ENCODE data around the gene ARHGAP24.
"Not testable (repeated sequence)": the region's sequence is repeated elsewhere in the genome, so short reads cannot be mapped to it uniquely, and the experiment has no call there.

ARHGAP24 gene

DNA sequence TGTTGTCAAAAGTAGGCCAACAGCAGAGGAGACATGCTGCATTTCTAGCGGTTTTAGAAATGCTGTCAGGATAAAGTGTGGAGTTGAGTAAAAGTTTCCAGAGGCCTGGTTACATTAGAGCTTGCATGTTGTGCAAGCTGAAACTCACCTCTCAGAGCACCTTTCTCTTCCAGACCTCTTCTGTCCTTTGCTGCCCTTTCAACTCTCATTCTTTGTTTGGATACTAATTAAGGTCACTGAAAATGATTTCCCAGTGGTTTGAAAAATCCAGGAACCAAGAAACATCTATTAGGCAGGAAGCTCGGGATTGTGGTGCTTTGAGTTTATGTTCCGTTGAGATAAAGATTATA is 458.3 kb downstream of the ARHGAP24 start:
- no peak for DNase-seq
- in situ Hi-C loops (cut with HindIII; ENCODE audit: low pct_ligation_motif_present, low pct_unique_long_range_greater_than_20kb, low sequenced_read_pairs): no loop called here

DNA sequence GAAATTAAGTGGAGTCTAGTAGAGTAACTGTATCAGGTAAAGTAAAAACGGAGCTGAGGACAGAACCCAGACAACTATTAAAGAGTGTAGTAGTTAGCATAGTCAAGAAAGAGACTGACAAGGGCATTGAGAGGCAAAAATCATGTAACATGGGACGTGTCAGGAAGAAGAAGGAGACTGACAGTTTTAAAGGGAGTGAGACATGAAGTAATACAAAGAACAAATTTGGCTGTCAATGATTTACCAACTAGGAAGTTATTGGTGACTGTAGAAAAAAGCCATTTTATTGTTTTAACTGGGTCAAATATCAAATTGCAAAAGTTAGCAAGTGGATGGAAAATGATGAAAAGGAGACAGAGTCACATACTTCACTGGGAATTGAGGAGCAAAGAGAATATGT is 462.6 kb downstream of the ARHGAP24 start:
- DNase-seq: no peak
- in situ Hi-C loops (cut with HindIII; ENCODE audit: low pct_ligation_motif_present, low pct_unique_long_range_greater_than_20kb, low sequenced_read_pairs): no loop called here

DNA sequence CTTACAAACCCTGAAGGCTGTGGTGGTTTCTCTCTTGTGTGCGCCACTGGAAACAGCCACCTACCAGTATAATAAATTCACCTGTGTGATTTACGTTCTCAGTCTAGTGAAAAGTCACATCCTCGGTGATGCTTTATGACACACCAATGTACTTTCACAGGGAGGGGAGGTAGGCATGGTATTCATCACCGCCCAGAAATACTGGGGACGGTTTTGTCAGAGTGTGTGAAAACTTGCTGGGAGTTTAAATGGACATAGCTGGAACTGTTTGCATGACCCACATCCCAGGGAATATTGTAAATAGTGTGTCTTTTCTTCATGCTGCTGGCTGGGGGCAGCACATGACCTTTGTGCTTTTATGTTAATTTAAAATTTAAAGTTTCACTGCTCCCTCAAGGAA is 463.1 kb downstream of the ARHGAP24 start:
- DNase-seq: no peak
- in situ Hi-C loops (cut with HindIII; ENCODE audit: low pct_ligation_motif_present, low pct_unique_long_range_greater_than_20kb, low sequenced_read_pairs): no loop called here

DNA sequence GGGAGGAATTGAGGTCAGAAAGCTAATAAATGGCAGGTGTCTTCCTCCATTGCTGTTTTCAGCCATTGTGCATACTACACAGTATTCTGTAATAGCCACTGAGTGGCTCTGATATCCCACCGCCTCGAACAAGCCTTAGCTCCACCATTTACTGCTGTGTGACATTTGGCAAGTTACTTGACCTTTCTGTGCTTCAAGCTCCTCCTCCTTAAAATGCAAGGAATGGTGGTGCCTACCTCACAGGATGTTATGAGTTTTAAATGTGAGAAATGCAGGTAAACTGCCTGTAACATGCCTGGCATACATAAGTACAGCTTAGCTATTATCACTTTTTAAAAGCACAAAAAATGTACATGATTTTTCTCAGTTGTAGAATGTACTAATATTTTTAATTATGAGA is 464.0 kb downstream of the ARHGAP24 start:
- in situ Hi-C loops (cut with HindIII; ENCODE audit: low pct_ligation_motif_present, low pct_unique_long_range_greater_than_20kb, low sequenced_read_pairs): no loop called here
- no peak for DNase-seq

DNA sequence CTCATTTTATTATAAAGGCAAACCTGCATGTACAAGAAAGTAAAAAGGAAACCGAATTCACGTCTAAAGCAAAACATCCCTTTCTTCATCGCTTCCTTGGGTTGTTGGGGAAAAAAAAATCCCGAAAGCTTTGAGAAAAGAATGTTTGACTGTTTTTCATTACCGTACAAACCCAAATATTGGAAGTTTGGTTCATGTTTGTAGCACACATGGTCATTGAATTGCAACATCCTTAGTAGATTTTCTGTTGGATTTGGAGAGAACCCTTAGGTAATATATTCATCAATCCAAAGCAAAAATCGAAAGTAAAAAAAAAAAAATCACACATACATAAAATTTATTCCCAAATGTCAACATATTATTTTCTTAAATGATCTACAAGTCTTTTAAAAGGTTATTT is 464.6 kb downstream of the ARHGAP24 start:
- no peak for DNase-seq
- in situ Hi-C loops (cut with HindIII; ENCODE audit: low pct_ligation_motif_present, low pct_unique_long_range_greater_than_20kb, low sequenced_read_pairs): no loop called here

- in situ Hi-C loops (cut with HindIII; ENCODE audit: low pct_ligation_motif_present, low pct_unique_long_range_greater_than_20kb, low sequenced_read_pairs): no loop called here
- no peak for DNase-seq
Measured at GRCh38 chr4:85940151-85940550, 465.2 kb downstream of the ARHGAP24 start.

- in situ Hi-C loops (cut with HindIII; ENCODE audit: low pct_ligation_motif_present, low pct_unique_long_range_greater_than_20kb, low sequenced_read_pairs): no loop called here
- DNase-seq: no peak
Measured at GRCh38 chr4:85942107-85942506, 467.2 kb downstream of the ARHGAP24 start.

GRCh38 chr4:85946821-85947220 is 471.9 kb downstream of the ARHGAP24 start:
- no peak for DNase-seq
- in situ Hi-C loops (cut with HindIII; ENCODE audit: low pct_ligation_motif_present, low pct_unique_long_range_greater_than_20kb, low sequenced_read_pairs): no loop called here

- in situ Hi-C loops (cut with HindIII; ENCODE audit: low pct_ligation_motif_present, low pct_unique_long_range_greater_than_20kb, low sequenced_read_pairs): loop anchor here (25.0 kb wide), 1 partner anchor 139 kb away; no protein-coding TSS in a partner anchor
Measured at GRCh38 chr4:85951099-85951498, 476.1 kb downstream of the ARHGAP24 start.

GRCh38 chr4:85952528-85952927 is 477.6 kb downstream of the ARHGAP24 start:
- no peak for DNase-seq
- in situ Hi-C loops (cut with HindIII; ENCODE audit: low pct_ligation_motif_present, low pct_unique_long_range_greater_than_20kb, low sequenced_read_pairs): loop anchor here (25.0 kb wide), 1 partner anchor 140 kb away; no protein-coding TSS in a partner anchor

More at GRCh38 chr4:85951099-85951498, 476.1 kb downstream of the ARHGAP24 start:
- no peak for DNase-seq

- DNase-seq: no peak
- in situ Hi-C loops (cut with HindIII; ENCODE audit: low pct_ligation_motif_present, low pct_unique_long_range_greater_than_20kb, low sequenced_read_pairs): loop anchor here (25.0 kb wide), 1 partner anchor 141 kb away; no protein-coding TSS in a partner anchor
Measured at GRCh38 chr4:85952972-85953650, 478.2 kb downstream of the ARHGAP24 start.

GRCh38 chr4:85953651-85954018 is 478.7 kb downstream of the ARHGAP24 start:
- in situ Hi-C loops (cut with HindIII; ENCODE audit: low pct_ligation_motif_present, low pct_unique_long_range_greater_than_20kb, low sequenced_read_pairs): loop anchor here (25.0 kb wide), 1 partner anchor 141 kb away; no protein-coding TSS in a partner anchor
- peak; percentile 84 for DNase-seq

GRCh38 chr4:85955620-85956292 is 480.8 kb downstream of the ARHGAP24 start:
- in situ Hi-C loops (cut with HindIII; ENCODE audit: low pct_ligation_motif_present, low pct_unique_long_range_greater_than_20kb, low sequenced_read_pairs): loop anchor here (25.0 kb wide), 1 partner anchor 143 kb away; no protein-coding TSS in a partner anchor
- no peak for DNase-seq

- in situ Hi-C loops (cut with HindIII; ENCODE audit: low pct_ligation_motif_present, low pct_unique_long_range_greater_than_20kb, low sequenced_read_pairs): loop anchor here (25.0 kb wide), 1 partner anchor 144 kb away; no protein-coding TSS in a partner anchor
- no peak for DNase-seq
Measured at GRCh38 chr4:85956293-85956945, 481.5 kb downstream of the ARHGAP24 start.

DNA sequence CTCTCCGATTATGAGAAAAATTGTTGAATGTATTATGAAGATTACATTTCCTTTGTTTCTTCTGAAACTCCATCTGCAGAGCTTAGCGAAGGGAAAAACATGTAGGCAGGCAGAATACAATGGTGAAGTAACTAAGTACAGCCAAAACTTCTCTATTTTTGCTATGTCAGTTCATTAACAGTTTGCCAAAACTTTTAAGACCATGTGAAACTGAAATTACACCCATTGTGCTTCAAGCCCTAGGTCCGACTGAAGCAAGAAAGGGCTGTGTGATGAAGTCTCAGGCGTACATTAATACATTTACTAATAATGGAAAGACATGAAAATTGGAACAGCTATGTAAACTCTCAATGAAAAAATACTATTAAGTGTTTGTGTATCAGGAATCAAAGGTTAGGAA is 486.9 kb downstream of the ARHGAP24 start:
- DNase-seq: no peak
- in situ Hi-C loops (cut with HindIII; ENCODE audit: low pct_ligation_motif_present, low pct_unique_long_range_greater_than_20kb, low sequenced_read_pairs): loop anchor here (25.0 kb wide), 1 partner anchor 150 kb away; no protein-coding TSS in a partner anchor

GRCh38 chr4:85963231-85963630 is 488.3 kb downstream of the ARHGAP24 start:
- in situ Hi-C loops (cut with HindIII; ENCODE audit: low pct_ligation_motif_present, low pct_unique_long_range_greater_than_20kb, low sequenced_read_pairs): loop anchor here (25.0 kb wide), 1 partner anchor 151 kb away; no protein-coding TSS in a partner anchor

DNA sequence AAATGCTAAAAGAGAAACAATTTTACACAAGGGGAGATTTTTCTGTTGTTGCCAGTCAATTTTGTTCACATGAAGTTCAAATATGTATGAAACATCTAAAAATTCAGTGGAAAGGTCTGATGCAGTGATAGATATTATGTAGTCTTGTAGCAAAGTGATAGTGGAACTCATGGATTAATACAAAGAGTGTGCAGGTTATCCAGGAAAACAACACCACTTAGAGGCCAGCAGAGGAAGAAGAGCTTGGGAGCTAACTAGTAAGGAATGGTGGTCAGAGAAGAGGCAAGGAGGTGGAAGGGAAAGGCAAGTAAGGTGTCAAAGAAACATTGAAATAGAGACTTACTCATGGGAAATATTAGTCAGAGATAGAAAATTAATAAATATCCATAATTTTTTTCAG is 489.3 kb downstream of the ARHGAP24 start:
- DNase-seq: peak; percentile 41
- in situ Hi-C loops (cut with HindIII; ENCODE audit: low pct_ligation_motif_present, low pct_unique_long_range_greater_than_20kb, low sequenced_read_pairs): loop anchor here (25.0 kb wide), 1 partner anchor 152 kb away; no protein-coding TSS in a partner anchor

More at GRCh38 chr4:85963231-85963630, 488.3 kb downstream of the ARHGAP24 start:
- DNase-seq: no peak

GRCh38 chr4:85965017-85965416 is 490.1 kb downstream of the ARHGAP24 start:
- DNase-seq: not testable (repeated sequence)
- in situ Hi-C loops (cut with HindIII; ENCODE audit: low pct_ligation_motif_present, low pct_unique_long_range_greater_than_20kb, low sequenced_read_pairs): loop anchor here (25.0 kb wide), 1 partner anchor 153 kb away; no protein-coding TSS in a partner anchor

DNA sequence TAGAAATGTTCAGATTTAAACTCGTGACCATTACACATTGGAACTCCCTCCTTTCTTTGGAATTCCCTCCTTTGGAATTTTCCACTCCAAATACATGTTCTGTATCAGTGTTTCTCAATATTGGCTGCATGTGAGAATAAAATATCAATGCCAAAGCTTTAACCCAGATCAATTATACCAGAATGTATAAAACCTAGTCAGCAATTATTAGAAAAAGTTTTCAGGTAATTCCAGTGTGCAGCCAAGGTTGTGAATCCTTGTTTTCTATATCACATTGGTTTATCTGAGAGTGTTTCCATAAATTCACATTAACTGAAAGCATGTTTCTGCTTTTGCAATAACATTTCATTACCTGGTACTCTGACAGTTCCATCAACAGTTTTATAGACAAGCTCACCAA is 490.6 kb downstream of the ARHGAP24 start:
- in situ Hi-C loops (cut with HindIII; ENCODE audit: low pct_ligation_motif_present, low pct_unique_long_range_greater_than_20kb, low sequenced_read_pairs): loop anchor here (25.0 kb wide), 1 partner anchor 153 kb away; no protein-coding TSS in a partner anchor

More for the DNA sequence above, 490.6 kb downstream of the ARHGAP24 start:
- no peak for DNase-seq
